Smooth muscle cell (in vitro differentiated cells): Measurements from ENCODE around the gene AFDN. TPM values are rescaled to one million over a fixed set of nuclear protein-coding genes. Genes with fewer than 3 reads are reported as not detected.

Experiments
- DNase-seq: peaks from one replicate; lab custom pipeline; 2025; ENCODE audit not compliant: unreplicated experiment; lab: John Stamatoyannopoulos, UW
- H2AFZ ChIP-seq: fragments of 200-600 bp; sonication (generic); 2 replicates; pipeline ENCODE4 v1.6.0; 2016; ENCODE audit warnings: antibody characterized with exemption, low read depth, mild to moderate bottlenecking
- H3F3A ChIP-seq: fragments of 200-600 bp; sonication (generic); 2 replicates; pipeline ENCODE4 v1.6.0; 2017; ENCODE audit warnings: antibody characterized with exemption, low read depth
- H3K27ac ChIP-seq: fragments of 200-600 bp; sonication (generic); 2 replicates; pipeline ENCODE4 v1.5.1; 2016; ENCODE audit warnings: low read depth, mild to moderate bottlenecking
- H3K27me3 ChIP-seq: fragments of 200-600 bp; sonication (generic); 2 replicates; pipeline ENCODE4 v1.6.1; 2016; ENCODE audit warnings: low read depth, mild to moderate bottlenecking
- H3K36me3 ChIP-seq: fragments of 200-600 bp; sonication (generic); 2 replicates; pipeline ENCODE4 v1.5.1; 2016; ENCODE audit warnings: low read depth
- H3K4me1 ChIP-seq: fragments of 200-600 bp; sonication (generic); 2 replicates; pipeline ENCODE4 v1.5.1; 2016; ENCODE audit warnings: low read depth
- H3K4me2 ChIP-seq: fragments of 200-600 bp; sonication (generic); 2 replicates; pipeline ENCODE4 v1.6.0; 2016; ENCODE audit warnings: mild to moderate bottlenecking
- H3K4me3 ChIP-seq: fragments of 200-600 bp; sonication (generic); 2 replicates; pipeline ENCODE4 v1.5.1; 2016; ENCODE audit warnings: mild to moderate bottlenecking
- H3K79me2 ChIP-seq: fragments of 200-600 bp; sonication (generic); 2 replicates; pipeline ENCODE4 v1.6.0; 2016; ENCODE audit warnings: low read depth, mild to moderate bottlenecking
- H3K9ac ChIP-seq: fragments of 200-600 bp; sonication (generic); 2 replicates; pipeline ENCODE4 v1.6.0; 2016; ENCODE audit warnings: low read depth
- H3K9me3 ChIP-seq: fragments of 200-600 bp; sonication (generic); replicated peaks from 2 replicates; pipeline ENCODE4 v1.5.1; 2016; ENCODE audit warnings: low read depth
- H4K20me1 ChIP-seq: fragments of 200-600 bp; sonication (generic); 2 replicates; pipeline ENCODE4 v1.6.0; 2016; ENCODE audit warnings: low read depth
- CTCF ChIP-seq: fragments of 200-600 bp; sonication (generic); IDR thresholded peaks from 2 replicates; pipeline ENCODE4 v1.5.1; 2017; ENCODE audit warnings: borderline replicate concordance, mild to moderate bottlenecking, antibody characterized with exemption; ENCODE audit not compliant: insufficient read depth, poor library complexity, severe bottlenecking
- WGBS: methylation state at CpG from one replicate; pipeline ENCODE4 v1.1.7; 2016; ENCODE audit warnings: low lambda C conversion rate; 5-methylcytosine and 5-hydroxymethylcytosine counted together
- polyA plus RNA-seq: library from polyadenylated mRNA; unstranded; fragments of >200 nt; fragmentation: Nextera tagmentation; extraction: Ambion mirVana; gene quantifications from 2 replicates; pipeline ENCODE4 v1.2.1, GENCODE V29; 2016
- total RNA-seq: library from RNA; depleted of rRNA; stranded (reverse); fragments of >200 nt; gene quantifications from 2 replicates; pipeline ENCODE4 v1.2.3, GENCODE V29; 2014

Gene AFDN
- total and polyA plus RNA-seq, 2 experiments from 2014 or later, result 52.3 to 98.8 TPM

DNA sequence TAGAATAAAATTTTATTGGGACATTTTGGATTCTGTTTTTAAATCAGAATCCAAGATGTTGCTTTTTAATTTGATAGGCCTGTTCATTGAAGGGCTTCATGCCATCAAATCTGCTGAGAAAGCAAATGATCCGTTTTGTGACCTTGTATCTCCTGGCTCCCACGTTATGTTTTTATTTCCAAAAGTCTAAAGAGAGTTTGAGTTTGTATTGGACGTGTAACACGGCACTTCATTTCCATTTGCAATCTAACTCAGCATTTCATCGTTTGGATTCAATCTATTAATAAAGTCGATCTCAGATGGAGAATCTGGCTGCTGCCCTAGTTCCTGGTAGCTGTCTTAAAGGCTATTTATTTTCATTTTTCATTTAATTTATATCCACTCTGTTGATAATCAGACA, 187.7 kb downstream of the AFDN start:
- Histone ChIP-seq H3F3A (no peaks in the 10 kb centered on the region), H3K4me3 (no peak overlapping the region), H2AFZ (no peak overlapping the region), H3K4me1 (no peaks in the 10 kb centered on the region), H3K79me2 (no peaks in the 10 kb centered on the region), H3K9me3 (peaks cover 11% of the 10 kb centered on the region), H3K27ac (no peak overlapping the region), H3K27me3 (no peaks in the 10 kb centered on the region), H3K36me3 (no peaks in the 10 kb centered on the region), H4K20me1 (no peaks in the 10 kb centered on the region), H3K9ac (no peak overlapping the region), H3K4me2 (no peak overlapping the region)
- 81% methylated on average over 6 of the region's 6 CpGs for whole genome bisulfite sequencing
- no peak for DNase-seq
- TF ChIP-seq CTCF, result no peak

DNA sequence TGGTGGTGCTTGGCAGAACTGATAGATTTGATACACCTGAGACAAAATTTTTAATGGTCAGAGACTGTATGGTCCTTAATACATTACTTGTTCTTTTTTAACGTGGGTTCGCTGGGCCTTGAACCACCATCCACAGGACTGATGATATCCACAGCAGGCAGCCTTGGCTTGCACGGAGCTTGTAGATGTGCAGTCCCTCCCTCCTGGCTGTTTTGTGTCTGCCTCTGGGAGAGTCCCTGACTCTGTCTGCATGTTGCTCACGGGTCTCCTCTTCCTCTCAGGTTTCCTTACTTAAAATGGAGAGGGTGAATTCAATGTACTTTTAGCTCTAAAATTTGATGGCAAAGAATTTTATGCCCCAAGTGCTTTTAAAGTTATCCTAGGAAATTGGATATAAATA, 188.3 kb downstream of the AFDN start:
- 83% methylated on average over 4 of the region's 4 CpGs for WGBS
- no peak for DNase-seq
- Histone ChIP-seq H3K9ac (no peak overlapping the region), H4K20me1 (no peaks in the 10 kb centered on the region), H3F3A (no peaks in the 10 kb centered on the region), H3K79me2 (no peaks in the 10 kb centered on the region), H3K9me3 (peaks cover 11% of the 10 kb centered on the region), H3K4me2 (no peak overlapping the region), H2AFZ (no peak overlapping the region), H3K4me3 (no peak overlapping the region), H3K36me3 (no peaks in the 10 kb centered on the region), H3K27ac (no peak overlapping the region), H3K27me3 (no peaks in the 10 kb centered on the region), H3K4me1 (no peaks in the 10 kb centered on the region)
- no peak for TF ChIP-seq CTCF

DNA sequence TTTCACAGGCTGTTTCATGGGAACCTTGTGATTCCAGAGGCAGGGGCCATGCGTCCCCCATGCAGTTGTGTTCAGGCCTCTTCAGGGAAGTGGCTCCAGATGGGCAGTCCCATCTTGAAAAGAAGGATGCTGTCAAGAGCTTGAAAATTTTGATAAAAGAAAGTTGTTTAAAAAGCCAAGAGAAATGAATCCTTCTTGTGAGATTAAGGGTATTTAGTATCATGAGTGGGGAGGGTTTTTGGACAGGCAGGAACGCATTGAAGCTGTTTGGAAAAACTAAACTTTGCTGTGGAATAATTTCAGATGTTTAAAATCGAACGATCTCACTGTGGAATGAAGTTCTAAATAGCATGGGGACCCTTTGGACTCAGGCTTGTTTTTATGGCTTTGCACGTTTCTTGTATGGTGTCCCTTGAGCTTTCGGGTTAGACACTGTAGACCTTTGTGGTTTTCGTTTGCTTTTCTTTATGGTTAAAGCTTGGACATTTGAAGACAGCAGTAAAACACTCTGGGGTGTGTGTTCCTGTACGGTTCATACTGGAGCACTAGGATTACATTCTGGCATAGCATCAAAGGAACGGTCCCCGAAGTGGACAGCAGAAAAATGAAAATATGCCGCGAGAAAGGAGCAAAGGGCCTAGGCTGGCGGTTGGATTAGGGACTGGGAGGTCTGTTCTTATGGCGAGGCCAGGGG, 188.9 kb downstream of the AFDN start:
- H2AFZ ChIP-seq, result no peak overlapping the region
- no peak overlapping the region for H3K9ac ChIP-seq
- no peaks in the 10 kb centered on the region for H3K36me3 ChIP-seq
- H3K27ac ChIP-seq, result no peak overlapping the region
- no peaks in the 10 kb centered on the region for H3K4me1 ChIP-seq
- H3K79me2 ChIP-seq, result no peaks in the 10 kb centered on the region
- H3K27me3 ChIP-seq, result no peaks in the 10 kb centered on the region
- H3F3A ChIP-seq, result no peaks in the 10 kb centered on the region
- no peak overlapping the region for H3K4me2 ChIP-seq
- peaks cover 8% of the 10 kb centered on the region for H3K9me3 ChIP-seq
- no peak for TF ChIP-seq CTCF
- no peak for DNase-seq
- WGBS, result 90% methylated on average over 14 of the region's 14 CpGs
- H4K20me1 ChIP-seq, result no peaks in the 10 kb centered on the region
- H3K4me3 ChIP-seq, result no peak overlapping the region

DNA sequence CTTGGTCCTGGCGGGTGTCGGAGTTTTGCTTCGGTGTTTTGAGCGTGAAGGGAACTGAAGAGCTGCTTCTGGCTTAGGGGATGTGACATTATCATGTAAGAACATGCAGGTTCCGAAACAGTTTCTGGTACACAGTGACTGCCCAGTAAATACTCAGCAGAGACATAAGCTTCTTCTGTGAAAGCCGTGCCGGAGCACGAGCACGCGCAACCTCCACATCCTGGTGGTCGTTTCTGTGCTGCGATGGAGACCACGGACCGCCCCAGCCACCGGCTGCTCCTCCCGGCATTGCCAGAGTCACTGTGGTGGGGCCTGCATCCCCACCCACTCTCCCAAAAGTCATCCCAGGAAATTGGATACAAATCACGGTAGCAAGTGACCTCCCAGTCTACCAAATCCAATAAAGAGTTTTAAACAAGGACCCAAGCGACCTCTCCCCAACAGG, 189.5 kb downstream of the AFDN start:
- peaks cover 3% of the 10 kb centered on the region for H3K9me3 ChIP-seq
- H3K36me3 ChIP-seq, result no peaks in the 10 kb centered on the region
- TF ChIP-seq CTCF, result no peak
- H3K27me3 ChIP-seq, result no peaks in the 10 kb centered on the region
- no peak overlapping the region for H3K9ac ChIP-seq
- H3K4me3 ChIP-seq, result no peak overlapping the region
- WGBS, result 95% methylated on average over 18 of the region's 18 CpGs
- H3K4me2 ChIP-seq, result no peak overlapping the region
- no peak overlapping the region for H3K27ac ChIP-seq
- DNase-seq, result no peak
- H4K20me1 ChIP-seq, result no peaks in the 10 kb centered on the region
- H3K4me1 ChIP-seq, result no peaks in the 10 kb centered on the region
- no peaks in the 10 kb centered on the region for H3F3A ChIP-seq
- no peaks in the 10 kb centered on the region for H3K79me2 ChIP-seq
- no peak overlapping the region for H2AFZ ChIP-seq
